Muscle of leg (tissue), 11 donors: ENCODE measurements around the gene SUMF1. TPM values are rescaled to one million over a fixed set of nuclear protein-coding genes. Genes with fewer than 3 reads are reported as not detected.
"Not testable (repeated sequence)": the region's sequence is repeated elsewhere in the genome, so short reads cannot be mapped to it uniquely, and the experiment has no call there.

ENCODE experiments used
- DNase-seq: peaks from one replicate; pipeline ENCODE4 v3.0.0; 2013
- H3K27ac ChIP-seq: one replicate; pipeline ENCODE4 v1.5.1; 2013; ENCODE audit warnings: mild to moderate bottlenecking, low read length, control low read depth
- H3K27me3 ChIP-seq: one replicate; pipeline ENCODE4 v1.6.1; 2013; ENCODE audit warnings: low read length; ENCODE audit not compliant: control insufficient read depth, insufficient read depth
- H3K36me3 ChIP-seq: one replicate; pipeline ENCODE4 v1.6.1; 2013; ENCODE audit warnings: low read length; ENCODE audit not compliant: control insufficient read depth, insufficient read depth
- H3K4me1 ChIP-seq: one replicate; pipeline ENCODE4 v1.6.1; 2013; ENCODE audit warnings: low read length; ENCODE audit not compliant: control insufficient read depth, insufficient read depth
- H3K4me3 ChIP-seq: one replicate; pipeline ENCODE4 v1.5.1; 2013; ENCODE audit warnings: low read length, control low read depth
- H3K9me3 ChIP-seq: replicated peaks from 2 replicates; pipeline ENCODE4 v1.6.1; 2013; ENCODE audit warnings: low read depth, low read length; ENCODE audit not compliant: control insufficient read depth
- WGBS: methylation state at CpG from one replicate; pipeline ENCODE4 v1.1.5; 2013; ENCODE audit warnings: missing lambda C conversion rate; ENCODE audit not compliant: insufficient coverage; 5-methylcytosine and 5-hydroxymethylcytosine counted together
- polyA plus RNA-seq, 8 donors: library from polyadenylated mRNA; unstranded; fragments of 120-200 nt; gene quantifications; one replicate each; pipeline versions ENCODE4 v1.2.1 to v1.2.3, GENCODE V29; 2013; ENCODE audit warnings: inconsistent platforms in 1 of 8, low replicate concordance in 1 of 8; ENCODE audit not compliant: insufficient read length in 8 of 8, insufficient read depth in 1 of 8
- total RNA-seq: library from RNA; stranded (reverse); fragments of 120-200 nt; gene quantifications from one replicate; pipeline ENCODE4 v1.2.4, GENCODE V29; 2013

SUMF1 gene
- total and polyA plus RNA-seq, 9 donors: 14.4 to 26.2 (median 17.3) TPM

DNA sequence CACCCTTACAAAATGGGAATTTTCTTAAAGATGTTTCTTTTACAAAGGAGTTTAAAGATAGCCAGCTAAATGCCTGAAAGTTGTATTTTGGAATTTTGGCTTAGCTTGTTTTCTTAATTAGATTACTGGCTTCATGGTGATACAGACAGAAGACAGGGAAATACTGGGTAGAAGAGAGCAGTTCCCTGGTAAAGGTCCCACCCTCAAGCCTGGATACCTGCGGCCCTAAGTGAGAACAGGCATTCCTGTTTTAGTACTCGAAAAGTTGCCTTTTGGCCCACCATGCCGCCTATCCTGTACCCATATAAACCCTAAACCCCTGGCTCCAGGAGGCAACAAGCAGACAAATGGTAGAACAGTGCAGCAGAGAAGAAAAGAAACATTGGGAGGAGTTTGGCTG lies 134.5 kb downstream of the SUMF1 start:
- WGBS: no CpG with 5 or more reads among the region's 3 CpGs
- Histone ChIP-seq H3K36me3 (no peaks in the 10 kb centered on the region), H3K4me1 (no peaks in the 10 kb centered on the region), H3K9me3 (peaks cover 4% of the 10 kb centered on the region), H3K4me3 (no peak overlapping the region), H3K27me3 (no peaks in the 10 kb centered on the region), H3K27ac (no peak overlapping the region)
- DNase-seq: no peak

DNA sequence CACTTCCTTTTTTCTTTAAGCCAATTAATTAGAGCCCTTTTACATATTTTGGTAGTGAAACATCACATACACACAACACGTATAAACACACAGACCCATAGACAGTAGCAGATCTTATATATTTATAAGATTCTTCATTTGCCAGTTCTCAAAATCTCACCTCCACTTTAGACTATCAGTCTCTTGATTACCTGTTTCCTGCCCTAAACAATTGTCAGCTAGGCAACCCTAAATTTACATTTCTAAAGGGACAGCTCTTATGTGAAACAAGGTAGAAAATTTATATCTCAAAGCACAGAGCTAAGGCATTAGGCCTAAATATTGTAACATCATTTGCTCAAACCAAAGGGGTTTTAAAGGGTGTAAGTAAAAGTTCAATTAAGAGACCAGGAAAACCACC lies 135.0 kb downstream of the SUMF1 start:
- Histone ChIP-seq H3K27ac (no peak overlapping the region), H3K4me3 (no peak overlapping the region), H3K9me3 (peaks cover 6% of the 10 kb centered on the region), H3K27me3 (no peaks in the 10 kb centered on the region), H3K4me1 (no peaks in the 10 kb centered on the region), H3K36me3 (no peaks in the 10 kb centered on the region)
- DNase-seq: no peak
- no CpG with 5 or more reads among the region's 1 CpG for WGBS

DNA sequence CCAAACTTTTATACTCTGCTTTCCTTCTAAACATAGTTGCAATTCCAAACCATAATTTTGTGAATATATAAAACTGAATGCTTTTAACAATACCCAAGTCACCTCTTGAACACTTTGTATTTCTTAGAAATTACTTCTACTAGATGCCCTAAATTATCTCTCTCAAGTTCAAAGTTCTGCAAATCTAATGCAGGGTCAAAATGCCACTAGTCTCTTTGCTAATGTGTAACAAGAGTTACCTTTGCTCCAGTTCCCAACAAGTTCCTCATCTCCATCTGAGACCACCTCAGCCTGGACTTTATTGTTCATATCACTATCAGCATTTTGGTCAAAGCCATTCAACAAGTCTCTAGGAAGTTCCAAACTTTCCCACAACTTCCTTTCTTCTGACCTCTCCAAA lies 137.3 kb downstream of the SUMF1 start:
- H3K27ac ChIP-seq, DNase-seq, H3K27me3 ChIP-seq, H3K4me1 ChIP-seq, H3K4me3 ChIP-seq, H3K9me3 ChIP-seq, H3K36me3 ChIP-seq: not testable (repeated sequence)

DNA sequence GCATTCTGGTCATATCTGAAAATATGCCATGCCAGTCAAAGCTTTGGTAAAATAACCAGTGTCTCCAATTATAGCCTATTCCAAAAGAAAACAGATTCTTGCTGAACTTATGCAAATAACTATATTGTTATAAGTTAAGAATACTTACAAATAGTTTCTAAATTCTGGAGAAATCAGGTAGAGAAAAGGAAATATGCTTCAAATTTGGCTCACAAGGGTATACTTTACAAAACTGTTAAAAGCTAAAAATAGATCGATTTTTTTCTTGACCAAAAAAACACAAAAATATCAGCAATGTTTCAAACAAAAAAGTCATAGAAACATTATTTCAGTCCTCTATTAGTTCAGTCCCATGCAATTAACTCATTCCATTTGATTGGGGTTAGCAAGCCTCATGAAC lies 140.2 kb downstream of the SUMF1 start:
- no peaks in the 10 kb centered on the region for H3K27me3 ChIP-seq
- H3K36me3 ChIP-seq: no peaks in the 10 kb centered on the region
- H3K9me3 ChIP-seq: peaks cover 9% of the 10 kb centered on the region
- no peak overlapping the region for H3K4me3 ChIP-seq
- H3K4me1 ChIP-seq: no peaks in the 10 kb centered on the region
- no peak overlapping the region for H3K27ac ChIP-seq
- WGBS: no CpG with 5 or more reads among the region's 1 CpG
- no peak for DNase-seq

DNA sequence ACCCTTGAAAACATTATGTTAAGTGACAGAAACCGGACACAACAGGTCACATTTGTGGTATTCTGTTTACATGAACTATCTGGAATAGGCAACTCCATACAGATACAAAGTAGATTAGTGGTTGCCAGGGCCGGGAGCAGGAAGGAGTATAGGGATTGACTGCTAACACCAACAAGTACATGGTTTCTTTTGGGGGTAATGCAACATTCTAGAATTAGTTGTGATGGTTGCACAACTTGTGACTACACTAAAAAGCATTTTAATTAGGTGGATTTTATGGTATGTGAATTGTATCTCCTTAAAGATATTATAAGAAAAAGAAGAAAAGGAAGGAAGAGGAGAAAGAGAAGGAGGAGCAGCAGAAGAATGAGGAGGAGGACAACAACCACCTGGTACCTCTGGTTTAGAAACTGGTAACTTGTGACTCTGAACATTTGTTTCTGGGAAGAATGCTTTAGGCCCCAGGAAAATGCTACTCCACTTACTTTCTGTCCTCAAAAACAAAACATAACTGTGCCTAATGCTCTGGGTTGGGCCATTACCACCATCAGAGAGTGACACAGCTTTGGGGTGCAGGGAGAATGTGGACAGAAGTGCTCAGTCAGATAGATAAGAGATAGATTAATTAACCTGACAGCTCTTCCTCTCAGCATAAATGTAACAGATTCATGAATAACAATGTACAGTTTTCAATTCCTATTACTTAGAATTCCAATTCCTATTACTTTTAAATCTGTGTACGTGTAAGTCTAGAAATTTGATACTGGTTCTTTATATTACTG lies 143.6 kb downstream of the SUMF1 start:
- Histone ChIP-seq H3K4me3 (no peak overlapping the region), H3K4me1 (no peaks in the 10 kb centered on the region), H3K27ac (no peak overlapping the region), H3K36me3 (peaks cover 4% of the 10 kb centered on the region), H3K27me3 (no peaks in the 10 kb centered on the region), H3K9me3 (peaks cover 8% of the 10 kb centered on the region)
- WGBS: no CpG with 5 or more reads among the region's 3 CpGs
- no peak for DNase-seq

DNA sequence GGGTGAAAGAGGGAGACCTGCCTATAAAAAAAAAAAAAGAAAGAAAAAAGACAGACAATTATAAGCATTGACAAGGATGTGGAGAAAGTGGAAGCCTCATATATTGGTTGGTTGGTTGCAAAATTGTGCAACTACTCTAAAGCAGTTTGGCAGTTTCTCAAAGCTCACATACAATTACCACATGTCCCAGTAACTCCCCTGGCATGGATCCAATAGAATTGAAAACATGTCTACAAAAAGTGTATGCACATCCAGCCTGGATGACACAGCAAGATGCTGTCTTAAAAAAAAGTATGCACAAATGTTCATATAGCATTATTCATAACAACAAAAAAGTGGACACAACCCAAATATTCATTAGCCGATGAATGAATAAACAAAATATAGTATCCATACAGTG lies 144.4 kb downstream of the SUMF1 start:
- no peak overlapping the region for H3K4me3 ChIP-seq
- DNase-seq: peak; percentile 69
- peaks cover 8% of the 10 kb centered on the region for H3K9me3 ChIP-seq
- H3K27me3 ChIP-seq: no peaks in the 10 kb centered on the region
- H3K27ac ChIP-seq: no peak overlapping the region
- no CpG with 5 or more reads among the region's 1 CpG for WGBS
- H3K4me1 ChIP-seq: no peaks in the 10 kb centered on the region
- peaks cover 4% of the 10 kb centered on the region for H3K36me3 ChIP-seq

DNA sequence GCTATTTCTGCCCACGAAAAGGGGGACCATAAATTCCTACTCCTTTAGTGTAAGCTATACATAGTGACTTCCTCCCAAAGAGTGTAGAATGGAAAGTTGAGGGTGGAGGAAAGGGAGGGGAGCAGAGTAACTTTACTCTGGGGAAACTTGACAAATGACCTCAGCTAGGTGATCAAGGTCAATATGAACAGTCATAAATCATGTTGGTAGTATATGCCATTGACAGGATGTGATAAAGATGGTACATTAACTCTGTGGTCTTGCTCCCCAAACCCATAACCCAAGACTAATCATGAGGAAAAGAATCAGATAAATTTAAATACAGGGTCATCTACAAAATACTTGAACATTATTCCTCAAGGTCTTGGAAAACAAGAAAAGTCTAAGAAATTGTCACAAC lies 145.3 kb downstream of the SUMF1 start:
- no peak for DNase-seq
- WGBS: no CpG with 5 or more reads among the region's 1 CpG
- H3K27ac ChIP-seq: no peak overlapping the region

DNA sequence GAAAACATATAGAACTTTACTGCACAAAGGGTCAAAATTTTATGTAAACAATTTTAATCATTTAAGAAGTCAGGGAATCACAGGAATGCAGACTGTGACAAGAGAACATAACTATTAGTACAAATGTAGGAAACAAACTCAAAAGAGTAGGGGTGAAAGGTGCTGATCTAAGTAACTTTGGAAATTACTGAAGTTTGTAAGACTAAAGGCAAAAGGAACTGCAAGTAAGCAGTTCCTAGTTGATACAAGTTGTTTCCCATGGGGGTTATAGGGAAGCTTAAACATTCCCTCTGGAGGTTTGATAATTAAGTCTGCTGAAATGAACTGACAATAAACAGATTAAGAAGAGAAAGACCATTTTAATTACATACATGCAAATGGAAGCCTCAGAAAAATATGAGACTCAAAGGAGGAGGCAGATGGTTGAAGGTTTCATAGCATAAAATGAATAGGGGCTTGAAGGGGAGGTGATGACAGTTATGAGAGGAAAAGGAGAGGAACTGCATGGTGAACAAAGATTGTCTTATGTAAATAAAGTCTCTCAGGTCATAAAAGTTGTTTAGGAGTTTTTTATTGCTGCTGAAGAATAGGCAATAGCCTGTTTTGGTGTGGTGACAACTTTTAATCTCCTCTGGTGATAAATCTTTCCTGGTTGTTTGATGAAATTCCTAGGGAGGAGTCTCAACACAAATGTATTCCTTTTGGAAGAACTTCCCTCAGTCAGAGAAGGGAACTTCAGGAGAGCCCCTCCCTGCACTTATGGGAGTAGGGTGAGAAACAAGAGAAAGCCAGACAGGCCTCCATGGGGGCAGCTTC lies 146.8 kb downstream of the SUMF1 start:
- Histone ChIP-seq H3K27me3 (no peaks in the 10 kb centered on the region), H3K27ac (no peak overlapping the region), H3K4me3 (no peak overlapping the region), H3K36me3 (peaks cover 11% of the 10 kb centered on the region), H3K9me3 (peaks cover 3% of the 10 kb centered on the region), H3K4me1 (no peaks in the 10 kb centered on the region)
- peak; percentile 23 for DNase-seq

More for the DNA sequence above, 145.3 kb downstream of the SUMF1 start:
- Histone ChIP-seq H3K4me3 (no peak overlapping the region), H3K4me1 (no peaks in the 10 kb centered on the region), H3K9me3 (peaks cover 3% of the 10 kb centered on the region), H3K36me3 (peaks cover 6% of the 10 kb centered on the region), H3K27me3 (no peaks in the 10 kb centered on the region)

DNA sequence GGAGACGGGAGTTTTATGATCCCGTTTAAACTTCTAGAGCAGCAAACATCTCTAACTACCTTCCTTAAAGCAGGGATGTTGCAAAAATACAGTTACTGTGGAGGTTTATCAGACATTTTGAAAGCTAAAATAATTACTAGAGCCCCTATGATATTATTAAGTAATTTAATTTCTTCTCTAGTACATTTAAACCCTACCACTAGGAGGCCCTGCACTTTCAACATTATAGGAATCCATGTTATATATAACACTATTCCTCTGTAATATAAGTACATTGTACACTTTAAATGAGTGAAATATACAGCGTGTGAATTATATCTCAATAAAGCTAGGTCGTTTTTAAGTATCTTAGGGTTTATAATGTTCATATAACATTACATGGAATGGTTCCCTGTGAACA lies 152.4 kb downstream of the SUMF1 start:
- Histone ChIP-seq H3K4me1 (no peaks in the 10 kb centered on the region), H3K27ac (no peak overlapping the region), H3K27me3 (no peaks in the 10 kb centered on the region), H3K36me3 (peaks cover 19% of the 10 kb centered on the region), H3K9me3 (peaks cover 3% of the 10 kb centered on the region), H3K4me3 (no peak overlapping the region)
- WGBS: no CpG with 5 or more reads among the region's 4 CpGs
- no peak for DNase-seq

DNA sequence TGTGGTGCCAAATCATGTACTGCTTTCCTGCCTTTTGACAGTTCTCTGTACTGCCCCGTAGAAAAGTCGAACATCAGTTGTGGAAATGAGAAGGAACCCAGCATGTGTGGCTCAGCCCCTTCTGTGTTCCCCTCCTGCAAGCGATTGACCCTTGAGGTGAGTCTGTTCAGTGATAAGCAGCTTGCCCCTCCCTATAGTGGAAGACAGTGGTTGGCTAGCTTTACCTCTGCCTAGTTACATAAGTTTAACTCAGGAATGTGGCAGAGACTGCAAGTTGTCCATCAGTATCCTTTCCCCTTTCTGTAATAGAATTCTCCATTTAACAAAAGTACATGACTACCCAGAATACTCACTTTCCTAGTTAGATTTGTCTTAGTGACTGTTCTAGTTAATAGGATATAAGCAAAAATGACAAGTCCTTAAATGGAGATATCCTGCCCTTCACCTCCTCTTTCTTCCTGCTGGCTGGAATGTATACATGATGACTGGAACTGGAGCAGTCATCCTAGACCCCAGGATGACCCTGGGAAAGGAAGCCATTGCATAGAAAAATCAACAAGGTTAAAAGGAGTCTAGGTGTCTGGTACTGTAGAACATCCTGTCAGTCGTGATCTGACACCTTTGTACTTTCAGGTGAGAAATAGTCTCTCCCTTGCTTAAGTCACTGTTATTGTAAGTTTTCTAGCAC lies 153.3 kb downstream of the SUMF1 start:
- Histone ChIP-seq H3K27me3 (no peaks in the 10 kb centered on the region), H3K27ac (no peak overlapping the region), H3K4me3 (no peak overlapping the region), H3K36me3 (peaks cover 16% of the 10 kb centered on the region), H3K4me1 (no peaks in the 10 kb centered on the region), H3K9me3 (no peaks in the 10 kb centered on the region)
- 93% methylated on average over 2 of the region's 4 CpGs for WGBS
- no peak for DNase-seq
